Left hindlimb (tissue), 1 donor: Measurements from ENCODE around the gene MDM2.
"Not testable (repeated sequence)": the region's sequence is repeated elsewhere in the genome, so short reads cannot be mapped to it uniquely, and the experiment has no call there.

Source experiments
- DNase-seq: peaks from one replicate; pipeline ENCODE4 v3.0.0-alpha.2; 2018

Gene MDM2

GRCh38 chr12:68806488-68807237 lies 1.3 kb upstream of the MDM2 start:
- DNase-seq, result no peak

GRCh38 chr12:68807274-68807575 lies 752 bp upstream of the MDM2 start:
- DNase-seq, result not testable (repeated sequence)

GRCh38 chr12:68808388-68809189 lies 612 bp downstream of the MDM2 start:
- peak; percentile 83 for DNase-seq

GRCh38 chr12:68809190-68810026 lies 1.4 kb downstream of the MDM2 start:
- no peak for DNase-seq

GRCh38 chr12:68810027-68810389 lies 2.0 kb downstream of the MDM2 start:
- not testable (repeated sequence) for DNase-seq

GRCh38 chr12:68811573-68811972 lies 3.6 kb downstream of the MDM2 start:
- DNase-seq, result not testable (repeated sequence)

- no peak for DNase-seq
These were observed 4.7 kb downstream of the MDM2 start for GRCh38 chr12:68812553-68813241.

GRCh38 chr12:68813242-68813593 lies 5.2 kb downstream of the MDM2 start:
- DNase-seq, result no peak

GRCh38 chr12:68814490-68815231 lies 6.7 kb downstream of the MDM2 start:
- no peak for DNase-seq

- DNase-seq, result no peak
These were observed 7.4 kb downstream of the MDM2 start for GRCh38 chr12:68815232-68815927.

- no peak for DNase-seq
These were observed 8.2 kb downstream of the MDM2 start for GRCh38 chr12:68815928-68816800.

- not testable (repeated sequence) for DNase-seq
These were observed 11.5 kb downstream of the MDM2 start for GRCh38 chr12:68819481-68819880.

- no peak for DNase-seq
These were observed 13.6 kb downstream of the MDM2 start for GRCh38 chr12:68821357-68822188.

- no peak for DNase-seq
These were observed 15.7 kb downstream of the MDM2 start for GRCh38 chr12:68823696-68824095.

- no peak for DNase-seq
These were observed 16.2 kb downstream of the MDM2 start for GRCh38 chr12:68824131-68824530.

- DNase-seq, result no peak
These were observed 16.7 kb downstream of the MDM2 start for GRCh38 chr12:68824597-68825250.

- no peak for DNase-seq
These were observed 17.7 kb downstream of the MDM2 start for GRCh38 chr12:68825569-68826217.

GRCh38 chr12:68827895-68828671 lies 20.1 kb downstream of the MDM2 start:
- no peak for DNase-seq
